Neural crest cell (in vitro differentiated cells): ENCODE results near the gene DIAPH2. TPM values are rescaled to one million over a fixed set of nuclear protein-coding genes. Genes with fewer than 3 reads are reported as not detected.

Experiments
- DNase-seq: peaks from one replicate; pipeline ENCODE4 v3.0.0; 2021; ENCODE audit warnings: low read depth, mixed read lengths, low spot score
- H3K27ac Mint-ChIP-seq: one replicate; pipeline ENCODE4 v1.8.0; 2021; ENCODE audit warnings: mild to moderate bottlenecking, mixed read lengths; ENCODE audit not compliant: unreplicated experiment
- H3K27me3 Mint-ChIP-seq: 2 replicates; pipeline ENCODE4 v1.8.0; 2021; ENCODE audit warnings: low read depth, mild to moderate bottlenecking, mixed read lengths
- H3K36me3 Mint-ChIP-seq: 2 replicates; pipeline ENCODE4 v1.8.0; 2021; ENCODE audit warnings: low read depth, mild to moderate bottlenecking, mixed read lengths
- H3K4me1 Mint-ChIP-seq: 2 replicates; pipeline ENCODE4 v1.8.0; 2021; ENCODE audit warnings: mixed read lengths
- H3K4me3 Mint-ChIP-seq: one replicate; pipeline ENCODE4 v1.8.0; 2021; ENCODE audit warnings: mild to moderate bottlenecking, mixed read lengths
- H3K9me3 Mint-ChIP-seq: 2 replicates; pipeline ENCODE4 v1.8.0; 2021; ENCODE audit warnings: mixed read lengths
- total RNA-seq: library from RNA; stranded (reverse); gene quantifications from 2 replicates; pipeline ENCODE4 v1.2.1, GENCODE V29; 2021
- TF ChIP-seq, protein P1 (sequence below): fragments of 200-600 bp; sonication (generic); conservative IDR thresholded peaks from 2 replicates; pipeline ENCODE4 v1.5.0; 2021; ENCODE audit warnings: antibody characterized with exemption, mild to moderate bottlenecking

DIAPH2 gene
- total RNA-seq, 1 donor from 2014 or later = 8.4 TPM

- peak overlapping the region; percentile 67 for H3K27ac Mint-ChIP-seq
- no peaks in the 10 kb centered on the region for H3K4me1 Mint-ChIP-seq
- TF ChIP-seq, protein P1, sequence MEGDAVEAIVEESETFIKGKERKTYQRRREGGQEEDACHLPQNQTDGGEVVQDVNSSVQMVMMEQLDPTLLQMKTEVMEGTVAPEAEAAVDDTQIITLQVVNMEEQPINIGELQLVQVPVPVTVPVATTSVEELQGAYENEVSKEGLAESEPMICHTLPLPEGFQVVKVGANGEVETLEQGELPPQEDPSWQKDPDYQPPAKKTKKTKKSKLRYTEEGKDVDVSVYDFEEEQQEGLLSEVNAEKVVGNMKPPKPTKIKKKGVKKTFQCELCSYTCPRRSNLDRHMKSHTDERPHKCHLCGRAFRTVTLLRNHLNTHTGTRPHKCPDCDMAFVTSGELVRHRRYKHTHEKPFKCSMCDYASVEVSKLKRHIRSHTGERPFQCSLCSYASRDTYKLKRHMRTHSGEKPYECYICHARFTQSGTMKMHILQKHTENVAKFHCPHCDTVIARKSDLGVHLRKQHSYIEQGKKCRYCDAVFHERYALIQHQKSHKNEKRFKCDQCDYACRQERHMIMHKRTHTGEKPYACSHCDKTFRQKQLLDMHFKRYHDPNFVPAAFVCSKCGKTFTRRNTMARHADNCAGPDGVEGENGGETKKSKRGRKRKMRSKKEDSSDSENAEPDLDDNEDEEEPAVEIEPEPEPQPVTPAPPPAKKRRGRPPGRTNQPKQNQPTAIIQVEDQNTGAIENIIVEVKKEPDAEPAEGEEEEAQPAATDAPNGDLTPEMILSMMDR = no peak
- peaks cover 5% of the 10 kb centered on the region for H3K36me3 Mint-ChIP-seq
- peaks cover 5% of the 10 kb centered on the region for H3K9me3 Mint-ChIP-seq
- H3K4me3 Mint-ChIP-seq = no peak overlapping the region
- H3K27me3 Mint-ChIP-seq = no peaks in the 10 kb centered on the region
- no peak for DNase-seq
Measured at GRCh38 chrX:97119474-97120109, 434.9 kb downstream of the DIAPH2 start.

GRCh38 chrX:97123001-97123400 lies 438.4 kb downstream of the DIAPH2 start:
- TF ChIP-seq, protein P1 = no peak
- DNase-seq = no peak
- Mint-ChIP-seq H3K9me3 (peaks cover 8% of the 10 kb centered on the region), H3K36me3 (peaks cover 5% of the 10 kb centered on the region), H3K27ac (no peak overlapping the region), H3K4me3 (no peak overlapping the region), H3K27me3 (no peaks in the 10 kb centered on the region), H3K4me1 (peaks cover 14% of the 10 kb centered on the region)

GRCh38 chrX:97126020-97126419 lies 441.4 kb downstream of the DIAPH2 start:
- Mint-ChIP-seq H3K36me3 (no peaks in the 10 kb centered on the region), H3K4me1 (peaks cover 14% of the 10 kb centered on the region), H3K4me3 (no peak overlapping the region), H3K9me3 (peaks cover 5% of the 10 kb centered on the region), H3K27me3 (no peaks in the 10 kb centered on the region), H3K27ac (no peak overlapping the region)
- TF ChIP-seq, protein P1 = no peak
- DNase-seq = no peak

- H3K4me1 Mint-ChIP-seq = peaks cover 14% of the 10 kb centered on the region
- H3K27ac Mint-ChIP-seq = no peak overlapping the region
- no peaks in the 10 kb centered on the region for H3K27me3 Mint-ChIP-seq
- H3K36me3 Mint-ChIP-seq = no peaks in the 10 kb centered on the region
- DNase-seq = no peak
- no peak overlapping the region for H3K4me3 Mint-ChIP-seq
- H3K9me3 Mint-ChIP-seq = peaks cover 2% of the 10 kb centered on the region
- TF ChIP-seq, protein P1 = no peak
Measured at GRCh38 chrX:97132664-97133415, 448.2 kb downstream of the DIAPH2 start.

DNA sequence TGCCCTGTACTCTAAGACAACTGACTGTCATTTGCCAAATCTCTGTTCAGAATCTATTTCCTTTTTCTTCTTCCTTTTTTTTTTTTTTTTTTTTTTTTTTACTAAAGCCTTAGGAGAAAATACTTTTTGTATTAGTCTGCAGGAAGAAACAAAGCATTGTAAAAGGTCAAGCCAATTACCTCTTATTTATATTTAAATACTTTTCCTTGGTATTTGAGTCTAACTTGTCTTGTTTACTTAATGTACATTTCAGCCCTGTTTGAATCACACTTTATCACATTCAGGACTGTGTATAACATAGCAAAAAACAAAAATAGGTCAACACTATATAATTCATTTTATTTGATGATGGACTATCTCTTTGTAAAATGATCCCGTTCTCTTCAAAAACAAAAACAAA lies 461.3 kb downstream of the DIAPH2 start:
- peaks cover 4% of the 10 kb centered on the region for H3K4me1 Mint-ChIP-seq
- H3K36me3 Mint-ChIP-seq = peaks cover 3% of the 10 kb centered on the region
- no peak overlapping the region for H3K27ac Mint-ChIP-seq

More for the DNA sequence above, 461.3 kb downstream of the DIAPH2 start:
- Mint-ChIP-seq H3K9me3 (peaks cover 7% of the 10 kb centered on the region), H3K27me3 (no peaks in the 10 kb centered on the region), H3K4me3 (no peak overlapping the region)
- TF ChIP-seq, protein P1 = no peak
- no peak for DNase-seq
